RWPE2 (cell line): Measurements from ENCODE around the gene CAMK1D.

ENCODE experiments used
- ATAC-seq: fragments of 200-7000 bp; cut with Tn5 transposase; 3 replicates; pipeline ENCODE4 v1.9.1; 2021; ENCODE audit warnings: low read depth
- DNase-seq: peaks from one replicate; pipeline ENCODE4 v3.0.0-alpha.2; 2020; ENCODE audit warnings: low spot score
- H3K27ac ChIP-seq: fragments of 450-650 bp; 2 replicates; pipeline ENCODE4 v1.5.1; 2017; ENCODE audit warnings: mild to moderate bottlenecking; ENCODE audit not compliant: poor library complexity, severe bottlenecking
- H3K27me3 ChIP-seq: fragments of 250-450 bp; sonication (Bioruptor Pico); 2 replicates; pipeline ENCODE4 v1.5.1; 2021; ENCODE audit warnings: mild to moderate bottlenecking, moderate library complexity; ENCODE audit not compliant: insufficient read depth, poor library complexity, severe bottlenecking
- H3K36me3 ChIP-seq: fragments of 250-450 bp; sonication (Bioruptor Pico); 2 replicates; pipeline ENCODE4 v1.5.1; 2020; ENCODE audit warnings: low read depth, mild to moderate bottlenecking, moderate library complexity
- H3K4me1 ChIP-seq: fragments of 250-450 bp; sonication (Bioruptor Pico); 2 replicates; pipeline ENCODE4 v1.5.1; 2021; ENCODE audit warnings: mild to moderate bottlenecking, moderate library complexity; ENCODE audit not compliant: insufficient read depth, poor library complexity, severe bottlenecking
- H3K4me3 ChIP-seq: fragments of 250-450 bp; sonication (Bioruptor Pico); 2 replicates; pipeline ENCODE4 v1.5.1; 2021; ENCODE audit warnings: mild to moderate bottlenecking, moderate library complexity; ENCODE audit not compliant: severe bottlenecking
- H3K9me3 ChIP-seq: fragments of 250-450 bp; sonication (Bioruptor Pico); 2 replicates; pipeline ENCODE4 v1.5.1; 2021; ENCODE audit warnings: mild to moderate bottlenecking, moderate library complexity; ENCODE audit not compliant: severe bottlenecking
- CTCF ChIP-seq: fragments of 450-650 bp; IDR thresholded peaks from one replicate; pipeline ENCODE4 v1.5.1; 2017; ENCODE audit warnings: mild to moderate bottlenecking, moderate library complexity; ENCODE audit not compliant: poor library complexity, severe bottlenecking

The CAMK1D gene

GRCh38 chr10:12799144-12799543, 449.8 kb downstream of the CAMK1D start:
- Histone ChIP-seq H3K27ac (no peak overlapping the region), H3K4me1 (no peaks in the 10 kb centered on the region), H3K4me3 (no peak overlapping the region), H3K36me3 (no peaks in the 10 kb centered on the region), H3K9me3 (no peaks in the 10 kb centered on the region), H3K27me3 (no peaks in the 10 kb centered on the region)
- ATAC-seq (no peak), DNase-seq (no peak)
- no peak for TF ChIP-seq CTCF

GRCh38 chr10:12799714-12800113, 450.4 kb downstream of the CAMK1D start:
- H3K36me3 ChIP-seq: no peaks in the 10 kb centered on the region
- ATAC-seq: no peak
- H3K27ac ChIP-seq: no peak overlapping the region
- TF ChIP-seq CTCF: no peak
- no peaks in the 10 kb centered on the region for H3K4me1 ChIP-seq
- H3K9me3 ChIP-seq: no peaks in the 10 kb centered on the region
- no peak for DNase-seq
- no peaks in the 10 kb centered on the region for H3K27me3 ChIP-seq
- H3K4me3 ChIP-seq: no peak overlapping the region

GRCh38 chr10:12800302-12800701, 451.0 kb downstream of the CAMK1D start:
- H3K36me3 ChIP-seq: no peaks in the 10 kb centered on the region
- no peaks in the 10 kb centered on the region for H3K9me3 ChIP-seq
- no peaks in the 10 kb centered on the region for H3K27me3 ChIP-seq
- TF ChIP-seq CTCF: no peak
- no peaks in the 10 kb centered on the region for H3K4me1 ChIP-seq
- DNase-seq (no peak), ATAC-seq (no peak)
- no peak overlapping the region for H3K27ac ChIP-seq
- H3K4me3 ChIP-seq: no peak overlapping the region

GRCh38 chr10:12801214-12802087, 452.1 kb downstream of the CAMK1D start:
- ATAC-seq: no peak
- DNase-seq: no peak
- H3K4me3 ChIP-seq: no peak overlapping the region
- H3K9me3 ChIP-seq: no peaks in the 10 kb centered on the region
- H3K27ac ChIP-seq: no peak overlapping the region
- no peaks in the 10 kb centered on the region for H3K4me1 ChIP-seq
- no peaks in the 10 kb centered on the region for H3K27me3 ChIP-seq
- H3K36me3 ChIP-seq: no peaks in the 10 kb centered on the region
- TF ChIP-seq CTCF: no peak

GRCh38 chr10:12803776-12804175, 454.4 kb downstream of the CAMK1D start:
- ATAC-seq: no peak
- H3K27me3 ChIP-seq: no peaks in the 10 kb centered on the region
- no peaks in the 10 kb centered on the region for H3K36me3 ChIP-seq
- H3K27ac ChIP-seq: no peak overlapping the region
- DNase-seq: no peak
- no peak overlapping the region for H3K4me3 ChIP-seq
- H3K9me3 ChIP-seq: no peaks in the 10 kb centered on the region
- no peak for TF ChIP-seq CTCF
- no peaks in the 10 kb centered on the region for H3K4me1 ChIP-seq
